ENCODE results near the gene LIPF.
"Not testable (repeated sequence)": the region's sequence is repeated elsewhere in the genome, so short reads cannot be mapped to it uniquely, and the experiment has no call there.

The LIPF gene

GRCh38 chr10:88676283-88677060 lies 12.2 kb downstream of the LIPF start:
- no peak for DNase-seq

DNA sequence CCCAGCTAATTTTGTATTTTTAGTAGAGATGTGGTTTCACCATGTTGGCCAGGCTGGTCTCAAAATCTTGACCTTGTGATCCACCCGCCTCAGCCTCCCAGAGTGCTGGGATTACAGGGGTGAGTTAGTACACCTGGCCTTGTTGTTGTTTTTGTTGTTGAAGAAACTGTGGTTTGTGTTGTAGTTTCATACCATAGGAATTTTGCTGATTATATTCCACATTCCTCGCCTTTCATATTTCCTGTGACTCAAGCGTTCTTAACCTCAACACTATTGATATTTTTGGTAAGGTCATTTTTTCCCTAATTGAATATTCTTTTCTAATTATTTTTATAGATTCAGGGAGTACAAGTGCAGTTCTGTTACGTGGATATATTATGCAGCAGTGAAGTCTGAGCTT lies 16.7 kb downstream of the LIPF start:
- no peak for DNase-seq

GRCh38 chr10:88682491-88682890 lies 18.2 kb downstream of the LIPF start:
- DNase-seq = no peak

DNA sequence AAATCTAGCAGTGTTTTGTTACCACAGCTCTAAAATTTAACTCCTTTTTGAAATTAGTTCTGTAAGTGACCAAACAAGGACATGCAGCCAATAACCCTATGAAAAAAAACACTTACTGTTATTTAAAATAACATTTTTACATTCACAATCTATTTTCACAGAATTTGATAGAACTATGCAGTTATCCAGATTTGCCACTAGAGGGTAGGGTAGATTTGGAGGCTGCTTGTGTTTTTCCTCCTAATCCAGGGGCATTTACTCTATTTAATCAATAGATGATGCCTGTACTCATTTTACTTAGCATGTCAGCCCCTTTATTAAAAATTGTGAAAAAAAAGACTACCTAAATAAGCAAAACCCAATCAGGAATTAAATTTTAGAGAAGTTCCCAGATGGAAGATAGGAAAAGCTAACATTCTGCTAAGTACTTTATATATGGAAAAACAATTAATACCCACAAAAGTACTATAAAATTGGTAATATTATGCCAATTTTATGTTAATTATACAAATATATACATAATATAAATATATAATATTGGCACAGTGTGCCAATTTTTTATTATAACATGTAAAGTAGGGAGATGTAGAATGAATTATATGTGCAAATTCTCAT lies 23.7 kb downstream of the LIPF start:
- DNase-seq = no peak

- no peak for DNase-seq
Observed at GRCh38 chr10:88689366-88689765, 25.1 kb downstream of the LIPF start.

DNA sequence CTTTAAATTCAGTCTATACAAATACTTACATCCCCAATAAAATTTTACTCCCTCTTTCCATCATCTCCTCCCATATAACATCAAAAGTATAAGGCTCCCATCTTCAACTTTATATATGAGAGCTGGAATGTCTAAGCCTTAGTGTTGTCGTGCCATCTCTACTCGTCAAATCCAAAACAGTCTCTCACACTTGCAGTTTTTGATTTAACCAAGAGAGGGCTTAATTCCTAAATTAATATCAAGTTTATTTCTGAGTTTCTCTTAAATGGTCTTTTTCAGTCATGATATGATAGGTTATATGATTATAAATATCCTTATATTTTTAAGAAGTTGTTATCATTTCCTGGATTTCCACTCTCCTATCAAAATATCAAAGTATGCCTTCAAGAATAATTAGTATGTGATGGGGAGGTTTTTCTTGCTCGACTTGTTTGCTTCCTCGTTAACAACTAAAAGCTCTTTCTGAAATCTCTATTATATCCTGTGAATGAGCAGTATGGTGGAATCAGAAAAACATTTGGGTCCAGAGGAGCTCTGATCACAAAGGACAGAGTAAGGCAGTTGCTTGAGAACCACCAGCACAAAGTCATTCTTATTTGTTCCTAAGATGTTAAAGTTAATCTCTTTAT lies 29.3 kb downstream of the LIPF start:
- DNase-seq = no peak

GRCh38 chr10:88702848-88703597 lies 38.8 kb downstream of the LIPF start:
- DNase-seq = no peak

- DNase-seq = no peak
Observed at GRCh38 chr10:88705958-88706357, 41.7 kb downstream of the LIPF start, which contains the start of gene LIPK. Gene LIPK, plus strand, starts transcription at chr10:88706249. Its CDS starts 18,295 bp downstream, at chr10:88724544.

GRCh38 chr10:88707429-88708155 lies 43.4 kb downstream of the LIPF start:
- no peak for DNase-seq

DNA sequence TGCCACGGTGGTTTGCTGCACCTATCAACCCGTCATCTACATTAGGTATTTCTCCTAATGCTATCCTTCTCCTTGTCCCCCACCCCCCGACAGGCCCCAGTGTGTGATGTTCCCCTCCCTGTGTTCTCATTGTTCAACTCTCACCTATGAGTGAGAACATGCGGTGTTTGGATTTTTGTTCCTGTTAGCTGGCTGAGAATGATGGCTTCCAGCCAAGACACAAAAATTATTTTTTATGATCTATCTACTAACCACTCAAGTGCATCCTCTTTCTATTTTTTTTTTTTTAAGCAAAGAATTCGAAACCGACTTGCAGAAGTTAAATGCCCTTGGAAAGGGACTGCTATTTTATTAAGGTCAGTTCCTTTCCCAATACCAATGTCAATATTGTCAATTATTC lies 45.1 kb downstream of the LIPF start:
- DNase-seq = not testable (repeated sequence)

DNA sequence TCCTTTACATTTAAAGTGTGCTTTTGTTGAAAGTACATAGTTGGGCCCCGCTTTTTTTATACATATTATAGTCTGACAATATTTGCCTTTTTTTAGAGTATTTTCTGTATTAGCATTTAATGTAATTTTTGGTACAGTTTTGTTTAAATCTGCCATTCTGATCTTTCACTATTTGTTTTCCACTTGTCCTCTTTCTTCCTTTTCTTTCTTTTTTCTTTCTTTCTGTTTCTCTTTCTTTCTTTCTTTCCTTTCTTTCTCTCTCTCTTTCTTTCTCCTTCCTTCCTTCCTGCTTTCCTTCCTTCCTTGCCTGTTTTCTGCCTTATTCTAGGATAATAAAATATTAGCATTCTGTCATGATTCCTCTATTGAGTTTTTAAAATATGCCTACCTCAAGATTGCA lies 51.3 kb downstream of the LIPF start:
- no peak for DNase-seq

DNA sequence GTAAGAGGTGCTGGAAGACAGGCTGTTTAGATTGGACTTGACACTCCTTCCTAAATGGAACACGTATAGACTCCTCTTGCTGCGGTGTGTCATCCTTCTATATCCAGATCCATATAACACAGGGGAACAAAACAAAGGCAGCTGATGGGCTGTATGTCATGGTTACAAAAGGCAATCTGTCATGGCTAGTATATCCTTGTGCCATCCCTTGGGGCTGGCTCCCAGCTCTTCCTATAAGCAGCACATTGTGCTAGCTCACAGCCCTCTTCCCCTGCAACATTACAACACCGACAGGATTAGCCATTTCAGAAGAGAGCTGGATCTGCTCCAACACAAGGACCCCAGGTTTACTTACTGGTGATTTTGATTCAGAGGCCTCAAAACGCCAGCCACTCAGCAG lies 57.1 kb downstream of the LIPF start:
- no peak for DNase-seq

DNA sequence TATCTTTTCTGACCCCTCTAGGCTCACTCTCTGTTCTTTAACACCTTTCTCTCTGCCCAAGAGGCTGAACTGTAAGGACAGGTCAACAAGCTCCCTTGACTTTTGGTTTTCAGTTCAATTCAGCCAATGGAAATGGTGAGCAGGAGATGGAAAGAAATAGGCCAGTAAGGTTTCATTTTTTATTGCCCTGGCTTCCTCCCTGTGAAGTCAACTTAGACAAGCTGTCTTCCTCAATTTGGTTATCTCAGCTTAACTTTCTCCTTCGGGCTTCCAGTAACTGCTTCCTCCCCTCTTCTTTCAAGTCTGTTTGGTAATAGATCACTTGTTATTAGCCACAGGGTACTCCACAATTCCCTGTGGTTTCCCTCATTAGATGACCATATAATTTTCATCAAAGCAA lies 61.6 kb downstream of the LIPF start:
- DNase-seq = no peak

GRCh38 chr10:88728107-88728763 lies 64.0 kb downstream of the LIPF start:
- DNase-seq = peak; percentile 17

Measured in activated naive CD4-positive, alpha-beta T cell treated with Interleukin-2 at 50 U/mL for 16 hours (primary cell).